H1 (cell line): Measurements from ENCODE around the gene PDGFRA. TPM values are rescaled to one million over a fixed set of nuclear protein-coding genes. Genes with fewer than 3 reads are reported as not detected.

Experiments
- CTCF ChIA-PET: fragments of 300-600 bp; sonication (Branson Sonifier 250); formaldehyde crosslinking; loops from one replicate; lab custom pipeline; 2021; ENCODE audit not compliant: partially characterized antibody; lab: Charles Lee
- POLR2A ChIA-PET: fragments of 300-600 bp; sonication (Branson Sonifier 250); formaldehyde crosslinking; loops from one replicate; lab custom pipeline; 2021; ENCODE audit warnings: inconsistent platforms; ENCODE audit not compliant: partially characterized antibody; lab: Charles Lee
- DNase-seq, 2 experiments: peaks; one replicate each; pipeline versions ENCODE4 v3.0.0 to v3.0.0-alpha.2; 2010 to 2022; ENCODE audit warnings: low spot score in 2 of 2, low read depth in 1 of 2, mixed read lengths in 1 of 2
- FAIRE-seq: peaks from 2 replicates; lab custom pipeline; 2011; peaks lifted over from hg19 to GRCh38; lab: Jason Lieb, UNC
- H2AFZ ChIP-seq: 2 replicates; pipeline ENCODE4 v1.8.1; 2012; ENCODE audit warnings: low read length, inconsistent platforms
- H2AK5ac ChIP-seq: 2 replicates; pipeline ENCODE4 v1.6.1; 2013; ENCODE audit warnings: low read depth, low read length
- H2BK120ac ChIP-seq: replicated peaks from 2 replicates; pipeline ENCODE3; 2013; ENCODE audit warnings: low read depth, low read length, inconsistent platforms
- H2BK12ac ChIP-seq: 2 replicates; pipeline ENCODE4 v1.6.1; 2013; ENCODE audit warnings: low read depth, low read length
- H2BK15ac ChIP-seq: 2 replicates; pipeline ENCODE4 v1.6.1; 2013; ENCODE audit warnings: low read length
- H2BK20ac ChIP-seq: 2 replicates; pipeline ENCODE4 v1.6.1; 2013; ENCODE audit warnings: low read length
- H2BK5ac ChIP-seq: 2 replicates; pipeline ENCODE4 v1.6.1; 2013; ENCODE audit warnings: low read depth, low read length
- H3K14ac ChIP-seq: 2 replicates; pipeline ENCODE4 v1.6.1; 2013; ENCODE audit warnings: inconsistent platforms; ENCODE audit not compliant: insufficient read length
- H3K18ac ChIP-seq: 2 replicates; pipeline ENCODE4 v1.6.1; 2013; ENCODE audit warnings: low read length; ENCODE audit errors: extremely low read depth
- H3K23ac ChIP-seq: 2 replicates; pipeline ENCODE4 v1.6.1; 2013; ENCODE audit warnings: inconsistent platforms; ENCODE audit not compliant: insufficient read length
- H3K23me2 ChIP-seq: 2 replicates; pipeline ENCODE4 v1.6.1; 2013; ENCODE audit warnings: low read depth, low read length
- H3K27ac ChIP-seq: 2 replicates; pipeline ENCODE4 v1.6.1; 2011; ENCODE audit warnings: low read depth, low read length, inconsistent platforms
- H3K27me3 ChIP-seq, 4 experiments: replicated peaks in 1 of 4; 1 replicate in 1 of 4; 2 replicates in 3 of 4; pipeline versions ENCODE4 v1.6.1 to v1.8.1; 2011 to 2013; ENCODE audit warnings: low read length in 3 of 4, mild to moderate bottlenecking in 3 of 4, inconsistent platforms in 2 of 4, mixed read lengths in 2 of 4, moderate library complexity in 1 of 4; ENCODE audit not compliant: control insufficient read depth in 3 of 4, insufficient read depth in 3 of 4; ENCODE audit errors: extremely low read depth in 1 of 4
- H3K36me3 ChIP-seq, 4 experiments: 2 replicates each; pipeline versions ENCODE4 v1.6.1 to v1.8.1; 2011 to 2013; ENCODE audit warnings: mild to moderate bottlenecking in 4 of 4, low read length in 3 of 4, moderate library complexity in 2 of 4, control low read depth in 1 of 4, inconsistent platforms in 1 of 4; ENCODE audit not compliant: insufficient read depth in 4 of 4, control insufficient read depth in 2 of 4
- H3K4ac ChIP-seq: replicated peaks from 2 replicates; pipeline ENCODE3; 2013; ENCODE audit warnings: low read length, low read depth, mixed read lengths, inconsistent platforms; ENCODE audit not compliant: insufficient read length
- H3K4me1 ChIP-seq, 4 experiments: replicated peaks in 1 of 4; 1 replicate in 1 of 4; 2 replicates in 3 of 4; pipeline versions ENCODE4 v1.6.1 to v1.8.1; 2011 to 2013; ENCODE audit warnings: low read length in 3 of 4, inconsistent platforms in 2 of 4, mixed read lengths in 1 of 4; ENCODE audit not compliant: insufficient read depth in 4 of 4, control insufficient read depth in 3 of 4
- H3K4me2 ChIP-seq, 2 experiments: 2 replicates each; pipeline versions ENCODE4 v1.6.1 to v1.8.1; 2011 to 2013; ENCODE audit warnings: low read depth in 2 of 2, low read length in 2 of 2, control low read depth in 1 of 2, inconsistent platforms in 1 of 2, mild to moderate bottlenecking in 1 of 2; ENCODE audit not compliant: insufficient read depth in 1 of 2
- H3K4me3 ChIP-seq, 4 experiments: fragments of 200-600, 300-600 bp in 1 of 4; sonication (generic), shearing (Covaris generic), sonication (Bioruptor Twin) in 1 of 4; 2 replicates each; pipeline versions ENCODE4 v1.5.1 to v1.8.1; 2011 to 2016; ENCODE audit warnings: low read length in 4 of 4, low read depth in 3 of 4, control low read depth in 2 of 4, inconsistent platforms in 2 of 4, mild to moderate bottlenecking in 2 of 4, mixed read lengths in 1 of 4, moderate library complexity in 1 of 4; ENCODE audit not compliant: insufficient read depth in 2 of 4; ENCODE audit errors: extremely low read depth in 1 of 4
- H3K56ac ChIP-seq: replicated peaks from 2 replicates; pipeline ENCODE3; 2013; ENCODE audit warnings: low read depth, mild to moderate bottlenecking, mixed read lengths, low read length, inconsistent platforms; ENCODE audit not compliant: insufficient read length
- H3K79me1 ChIP-seq: 2 replicates; pipeline ENCODE4 v1.6.1; 2013; ENCODE audit warnings: low read depth, low read length, control low read depth
- H3K79me2 ChIP-seq, 2 experiments: 2 replicates each; pipeline versions ENCODE4 v1.6.1 to v1.8.1; 2012 to 2013; ENCODE audit warnings: low read length in 2 of 2, mild to moderate bottlenecking in 2 of 2, inconsistent platforms in 1 of 2; ENCODE audit not compliant: insufficient read depth in 2 of 2, control insufficient read depth in 1 of 2
- H3K9ac ChIP-seq, 4 experiments: replicated peaks in 1 of 4; 1 replicate in 1 of 4; 2 replicates in 3 of 4; pipeline versions ENCODE4 v1.6.1 to v1.8.1; 2011 to 2013; ENCODE audit warnings: low read depth in 3 of 4, low read length in 3 of 4, control low read depth in 2 of 4, mild to moderate bottlenecking in 2 of 4, moderate library complexity in 2 of 4, inconsistent platforms in 1 of 4; ENCODE audit errors: extremely low read depth in 1 of 4
- H3K9me3 ChIP-seq, 2 experiments: 2 replicates each; pipeline versions ENCODE4 v1.6.1 to v1.8.1; 2012 to 2013; ENCODE audit warnings: mild to moderate bottlenecking in 2 of 2, moderate library complexity in 2 of 2, control low read depth in 1 of 2, inconsistent platforms in 1 of 2, low read depth in 1 of 2, low read length in 1 of 2, mixed read lengths in 1 of 2; ENCODE audit not compliant: insufficient read depth in 2 of 2
- H4K20me1 ChIP-seq, 2 experiments: replicated peaks in 1 of 2; 2 replicates each; pipeline versions ENCODE3 to v1.8.1; 2011 to 2013; ENCODE audit warnings: inconsistent platforms in 2 of 2, low read length in 2 of 2, mild to moderate bottlenecking in 1 of 2; ENCODE audit not compliant: insufficient read depth in 2 of 2, control insufficient read depth in 1 of 2
- H4K5ac ChIP-seq: 2 replicates; pipeline ENCODE4 v1.6.1; 2013; ENCODE audit warnings: low read length, low read depth, mixed read lengths, inconsistent platforms; ENCODE audit not compliant: insufficient read length
- H4K8ac ChIP-seq: 2 replicates; pipeline ENCODE4 v1.8.0; 2013; ENCODE audit warnings: mild to moderate bottlenecking, moderate library complexity, low read length, inconsistent platforms; ENCODE audit not compliant: insufficient read depth; ENCODE audit errors: extremely low read depth
- H4K91ac ChIP-seq: replicated peaks from 2 replicates; pipeline ENCODE3; 2013; ENCODE audit warnings: low read length, mixed read lengths, inconsistent platforms; ENCODE audit not compliant: insufficient read length
- EZH2 ChIP-seq: fragments of 200-600 bp; sonication (generic); IDR thresholded peaks from 2 replicates; pipeline ENCODE4 v1.7.1; 2012; ENCODE audit warnings: low read depth, mild to moderate bottlenecking, moderate library complexity, low read length, inconsistent platforms; ENCODE audit not compliant: severe bottlenecking
- FOSL1 ChIP-seq: IDR thresholded peaks from 2 replicates; pipeline ENCODE4 v1.6.1; 2011; ENCODE audit warnings: mild to moderate bottlenecking, low read depth, low read length, moderate library complexity; ENCODE audit not compliant: insufficient read depth
- SP1 ChIP-seq: IDR thresholded peaks from 2 replicates; pipeline ENCODE4 v1.6.1; 2011; ENCODE audit warnings: low read depth, low read length
- TEAD4 ChIP-seq: IDR thresholded peaks from 2 replicates; pipeline ENCODE4 v1.6.1; 2012; ENCODE audit warnings: low read depth, low read length, inconsistent platforms, mixed read lengths
- USF2 ChIP-seq: IDR thresholded peaks from 2 replicates; pipeline ENCODE4 v1.6.1; 2011; ENCODE audit warnings: low read length, improper control_type of control experiment
- WGBS, 2 experiments: shearing (Covaris generic) in 1 of 2; methylation state at CpG; one replicate each; pipeline versions ENCODE4 v1.1.6 to v1.1.7; 2013 to 2015; ENCODE audit warnings: low lambda C conversion rate in 2 of 2, mixed read lengths in 2 of 2, inconsistent platforms in 1 of 2, low coverage in 1 of 2, missing lambda C conversion rate in 1 of 2; ENCODE audit not compliant: insufficient replicate concordance in 2 of 2, insufficient coverage in 1 of 2, insufficient read length in 1 of 2; ENCODE audit errors: extremely low coverage in 1 of 2, missing lambda C conversion rate in 1 of 2; 5-methylcytosine and 5-hydroxymethylcytosine counted together
- polyA plus RNA-seq, 7 experiments: library from polyadenylated mRNA; depleted of rRNA in 3 of 7; stranded (reverse) in 5 of 7; unstranded in 2 of 7; fragments of >200 nt in 5 of 7; fragments of 200-250 nt in 2 of 7; gene quantifications; 1 replicate in 5 of 7; 2 replicates in 1 of 7; 4 replicates in 1 of 7; pipeline versions ENCODE4 v1.2.1 to v1.2.3, GENCODE V29; 2011 to 2013; ENCODE audit warnings: missing spikeins in 2 of 7, mixed read lengths in 2 of 7
- total RNA-seq: library from RNA; stranded (reverse); fragmentation: NEBNext Ultra II Directional; extraction: Animal tissue kit (Norgen Biotek cat#: 25700); gene quantifications from 2 replicates; pipeline ENCODE4 v1.2.1, GENCODE V29; 2021

Gene PDGFRA
- total and polyA plus RNA-seq, 2 of the 8 experiments (the other 6 are each of a cell fraction or from before 2014, with no cell fraction given), result 1.4 to 3.4 TPM

DNA sequence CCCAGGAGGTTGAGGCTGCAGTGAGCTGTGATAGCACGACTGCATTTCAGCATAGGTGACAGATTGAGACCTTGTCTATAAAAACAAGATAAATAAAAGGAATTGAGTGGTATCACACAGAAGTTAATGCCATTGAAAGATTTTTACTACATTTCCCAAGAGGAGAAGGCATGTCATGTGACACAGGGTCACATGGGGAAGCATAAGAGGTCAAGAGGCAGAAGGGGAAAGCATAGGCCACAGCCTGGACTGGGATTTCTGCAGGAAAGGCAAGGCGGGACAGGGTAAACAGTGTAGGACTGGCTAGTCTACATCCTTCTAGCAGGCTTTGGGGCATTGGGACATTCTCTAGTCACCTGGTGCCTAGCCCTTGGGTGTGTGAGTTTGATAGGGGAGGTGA, 88.6 kb downstream of the PDGFRA start:
- Histone ChIP-seq H3K4me1 (peaks cover 0 to 4% (median 0%) of the 10 kb centered on the region in 4 experiments; a peak in 3 of 7 replicates), H3K23ac (no peak overlapping the region), H3K18ac (no peak overlapping the region), H3K79me2 (no peaks in the 10 kb centered on the region), H2BK15ac (no peak overlapping the region), H2BK5ac (no peak overlapping the region), H3K9ac (no peak overlapping the region), H3K4me3 (no peak overlapping the region), H3K27ac (no peak overlapping the region), H3K27me3 (no peaks in the 10 kb centered on the region), H2AK5ac (no peak overlapping the region), H3K4ac (no peak overlapping the region), H2BK120ac (no peak overlapping the region), H4K8ac (peak overlapping the region; percentile 46; the same call in 1 of the 2 replicates), H4K5ac (no peak overlapping the region), H2AFZ (0 out of 2 replicates have a peak overlapping the region, but pooled peaks have one; percentile 18), H3K9me3 (no peaks in the 10 kb centered on the region), H4K91ac (no peak overlapping the region), H3K14ac (no peak overlapping the region), H4K20me1 (no peaks in the 10 kb centered on the region), H3K36me3 (no peaks in the 10 kb centered on the region), H3K79me1 (no peaks in the 10 kb centered on the region), H2BK12ac (no peak overlapping the region), H2BK20ac (no peak overlapping the region), H3K23me2 (no peaks in the 10 kb centered on the region), H3K4me2 (no peak overlapping the region), H3K56ac (no peak overlapping the region)
- no peak for FAIRE-seq
- DNase-seq, result no peak
- ChIA-PET POLR2A (no interaction called here), CTCF (interaction anchor here (1.0 to 4.7 kb wide), 20 partner anchors 9 to 654 kb away, joined by 3 to 32 read pairs (median 4); no protein-coding TSS in a partner anchor)
- TF ChIP-seq EZH2, result no peak
- TF ChIP-seq USF2, result peak; percentile 69
- TF ChIP-seq TEAD4, result no peak
- no peak for TF ChIP-seq SP1
- TF ChIP-seq FOSL1, result no peak
- WGBS, 2 experiments, result 85% methylated on average over 2 of the region's 2 CpGs; no CpG with 5 or more reads in 1 of the 2 experiments
